SJCRH30 (cell line): ENCODE data around the gene MGAT1. TPM values are rescaled to one million over a fixed set of nuclear protein-coding genes. Genes with fewer than 3 reads are reported as not detected.

Source experiments
- DNase-seq, 2 experiments: peaks; one replicate each; pipeline ENCODE4 v3.0.0-alpha.2; 2015 to 2020
- H3K27ac ChIP-seq: fragments of 250-450 bp; sonication (Bioruptor Pico); 2 replicates; pipeline ENCODE4 v1.5.1; 2020; ENCODE audit warnings: mild to moderate bottlenecking, moderate library complexity
- H3K27me3 ChIP-seq: fragments of 250-450 bp; sonication (Bioruptor Pico); 2 replicates; pipeline ENCODE4 v1.5.1; 2020; ENCODE audit warnings: mild to moderate bottlenecking, moderate library complexity
- H3K36me3 ChIP-seq: fragments of 250-450 bp; sonication (Bioruptor Pico); 2 replicates; pipeline ENCODE4 v1.5.1; 2020; ENCODE audit warnings: mild to moderate bottlenecking, moderate library complexity
- H3K4me1 ChIP-seq: fragments of 250-450 bp; sonication (Bioruptor Pico); 2 replicates; pipeline ENCODE4 v1.5.1; 2020; ENCODE audit warnings: mild to moderate bottlenecking, moderate library complexity
- H3K4me3 ChIP-seq: fragments of 250-450 bp; sonication (Bioruptor Pico); 2 replicates; pipeline ENCODE4 v1.5.1; 2020; ENCODE audit warnings: mild to moderate bottlenecking, moderate library complexity
- H3K9me3 ChIP-seq: fragments of 250-450 bp; sonication (Bioruptor Pico); replicated peaks from 2 replicates; pipeline ENCODE4 v1.5.1; 2020; ENCODE audit warnings: mild to moderate bottlenecking, moderate library complexity
- total RNA-seq: library from RNA; depleted of rRNA; stranded (reverse); fragments of >200 nt; shearing (Covaris generic); gene quantifications from 2 replicates; pipeline ENCODE4 v1.2.3, GENCODE V29; 2014; rRNA removed

MGAT1 gene
- total RNA-seq = 85.6 and 88.5 TPM in 2 replicates

- Histone ChIP-seq H3K27me3 (no peaks in the 10 kb centered on the region), H3K36me3 (peaks cover 8% of the 10 kb centered on the region), H3K9me3 (no peaks in the 10 kb centered on the region), H3K4me1 (peaks cover 35% of the 10 kb centered on the region), H3K27ac (peak within 1 kb of the TSS; percentile 95), H3K4me3 (peak within 1 kb of the TSS; percentile 98)
- DNase-seq = peak; percentile 83 to 85
These were observed at the start of gene MGAT1 for GRCh38 chr5:180802325-180803180. Gene MGAT1 (minus strand): TSS chr5:180802806. CDS start chr5:180792971, 9,835 bp downstream.

- no peaks in the 10 kb centered on the region for H3K27me3 ChIP-seq
- DNase-seq = no peak
- H3K4me1 ChIP-seq = no peaks in the 10 kb centered on the region
- no peak overlapping the region for H3K4me3 ChIP-seq
- no peak overlapping the region for H3K27ac ChIP-seq
- H3K36me3 ChIP-seq = peaks cover 43% of the 10 kb centered on the region
- peaks cover 9% of the 10 kb centered on the region; the same call in 1 of the 2 replicates for H3K9me3 ChIP-seq
These were observed 48.0 kb upstream of the MGAT1 start for GRCh38 chr5:180850434-180851078.

DNA sequence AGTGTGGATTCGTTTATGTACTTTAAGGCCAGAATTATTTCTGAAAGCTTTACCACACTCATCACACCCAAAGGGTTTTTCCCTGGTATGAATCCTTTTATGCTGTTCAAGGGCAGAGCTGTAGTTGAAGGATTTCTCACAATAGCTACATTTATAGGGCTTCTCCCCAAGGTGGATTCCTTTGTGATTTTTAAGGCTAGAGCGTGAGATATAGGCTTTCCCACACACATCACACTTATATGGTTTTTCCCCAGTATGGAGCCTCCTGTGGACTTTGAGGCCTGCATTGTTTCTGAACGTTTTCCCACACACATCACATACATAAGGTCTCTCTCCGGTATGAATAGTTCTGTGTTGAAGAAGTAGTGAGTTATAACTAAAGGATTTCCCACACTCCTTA, 47.2 kb upstream of the MGAT1 start:
- H3K4me3 ChIP-seq = no peak overlapping the region
- no peaks in the 10 kb centered on the region for H3K27me3 ChIP-seq
- H3K4me1 ChIP-seq = no peaks in the 10 kb centered on the region
- H3K36me3 ChIP-seq = peaks cover 43% of the 10 kb centered on the region
- peaks cover 9% of the 10 kb centered on the region; the same call in 1 of the 2 replicates for H3K9me3 ChIP-seq
- H3K27ac ChIP-seq = no peak overlapping the region
- no peak for DNase-seq

DNA sequence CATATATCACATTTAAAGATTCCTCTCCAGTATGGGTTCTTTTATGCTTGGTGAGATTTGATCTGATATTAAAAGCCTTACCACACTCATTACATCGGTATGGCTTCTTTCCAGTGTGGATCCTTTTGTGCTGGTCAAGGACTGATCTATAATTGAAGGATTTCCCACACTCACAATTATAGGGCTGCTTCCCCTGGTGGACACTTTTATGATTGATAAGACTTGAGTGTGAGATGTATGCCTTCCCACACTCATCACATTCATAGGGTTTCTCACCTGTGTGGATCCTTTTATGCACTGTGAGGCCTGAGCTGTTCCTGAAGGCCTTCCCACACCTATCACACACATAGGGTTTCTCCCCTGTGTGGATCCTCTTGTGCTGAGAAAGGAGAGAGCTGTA, 46.3 kb upstream of the MGAT1 start:
- DNase-seq = no peak
- no peak overlapping the region for H3K27ac ChIP-seq

DNA sequence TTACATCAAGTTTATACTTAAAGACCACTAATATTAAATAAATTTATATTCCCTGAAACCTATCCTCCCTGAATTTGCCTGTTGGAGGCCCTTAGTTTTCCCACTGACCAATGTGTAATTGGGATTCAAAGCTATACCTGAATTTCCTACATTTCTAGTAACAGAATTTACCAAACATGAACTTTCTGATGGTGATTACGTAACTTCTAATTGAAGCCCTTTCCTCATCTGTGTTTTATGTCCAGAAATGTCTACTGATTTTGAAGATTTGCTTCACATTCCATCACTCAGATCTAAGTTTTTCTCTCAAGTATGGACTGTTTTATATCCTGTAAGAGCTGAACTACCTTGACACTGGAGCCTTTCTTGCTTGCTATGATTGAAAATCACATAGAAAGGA, 45.7 kb upstream of the MGAT1 start:
- peaks cover 43% of the 10 kb centered on the region for H3K36me3 ChIP-seq
- H3K27me3 ChIP-seq = no peaks in the 10 kb centered on the region
- no peak for DNase-seq
- H3K9me3 ChIP-seq = peaks cover 9% of the 10 kb centered on the region; the same call in 1 of the 2 replicates
- no peak overlapping the region for H3K4me3 ChIP-seq
- H3K27ac ChIP-seq = no peak overlapping the region
- H3K4me1 ChIP-seq = no peaks in the 10 kb centered on the region

More for the DNA sequence above, 46.3 kb upstream of the MGAT1 start:
- Histone ChIP-seq H3K4me3 (no peak overlapping the region), H3K4me1 (no peaks in the 10 kb centered on the region), H3K36me3 (peaks cover 43% of the 10 kb centered on the region), H3K27me3 (no peaks in the 10 kb centered on the region), H3K9me3 (peaks cover 9% of the 10 kb centered on the region; the same call in 1 of the 2 replicates)

DNA sequence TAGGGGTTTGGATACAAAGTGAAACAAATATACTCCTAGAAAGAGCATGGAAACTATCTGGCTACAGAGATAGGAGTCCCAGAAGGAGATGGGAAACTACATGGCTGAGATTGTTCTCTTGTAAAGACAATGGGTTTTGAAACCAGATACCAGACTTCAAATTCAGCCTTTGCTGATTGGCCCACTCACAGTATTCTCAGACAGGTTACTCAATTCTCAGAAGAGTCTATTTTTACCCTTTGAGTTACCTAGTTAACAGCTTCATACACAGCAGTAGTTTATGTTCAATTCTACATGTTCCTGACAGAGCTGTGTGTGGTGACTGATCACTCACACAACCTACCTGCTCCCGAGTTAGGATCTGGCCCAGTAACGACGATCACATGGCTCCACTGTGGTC, 44.4 kb upstream of the MGAT1 start:
- H3K4me3 ChIP-seq = no peak overlapping the region

GRCh38 chr5:180844858-180845257, 42.3 kb upstream of the MGAT1 start:
- Histone ChIP-seq H3K36me3 (peaks cover 19% of the 10 kb centered on the region), H3K4me1 (no peaks in the 10 kb centered on the region), H3K27ac (no peak overlapping the region), H3K27me3 (no peaks in the 10 kb centered on the region), H3K4me3 (no peak overlapping the region), H3K9me3 (0 out of 2 replicates have a peak, but pooled peaks cover 2% of the 10 kb centered on the region)
- DNase-seq = no peak

More for the DNA sequence above, 44.4 kb upstream of the MGAT1 start:
- Histone ChIP-seq H3K4me1 (no peaks in the 10 kb centered on the region), H3K27me3 (no peaks in the 10 kb centered on the region), H3K36me3 (peaks cover 41% of the 10 kb centered on the region), H3K27ac (no peak overlapping the region), H3K9me3 (peaks cover 9% of the 10 kb centered on the region; the same call in 1 of the 2 replicates)
- DNase-seq = no peak

DNA sequence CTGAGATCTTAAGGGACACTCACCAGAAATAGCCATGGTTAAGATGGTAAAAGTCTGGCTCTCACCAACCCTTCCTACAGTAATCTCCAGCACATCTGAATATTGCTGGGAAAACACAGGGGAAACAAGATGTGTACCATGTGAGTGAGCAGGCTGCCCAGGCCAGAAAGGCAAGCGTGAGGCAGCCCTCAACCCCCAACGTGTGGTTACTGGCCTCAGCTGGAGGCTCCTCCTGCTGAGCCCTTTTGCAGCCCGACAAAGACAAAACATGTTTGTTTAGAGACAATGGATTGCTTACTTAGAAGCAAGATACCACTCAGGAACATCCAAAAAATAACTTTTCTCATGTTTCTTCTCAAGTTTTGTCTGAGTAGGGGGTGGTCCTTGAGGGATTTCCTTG, 41.8 kb upstream of the MGAT1 start:
- Histone ChIP-seq H3K9me3 (0 out of 2 replicates have a peak, but pooled peaks cover 2% of the 10 kb centered on the region), H3K36me3 (peaks cover 15% of the 10 kb centered on the region), H3K4me3 (no peak overlapping the region), H3K4me1 (no peaks in the 10 kb centered on the region), H3K27me3 (no peaks in the 10 kb centered on the region), H3K27ac (no peak overlapping the region)
- no peak for DNase-seq

- H3K9me3 ChIP-seq = peaks cover 2% of the 10 kb centered on the region; the same call in 1 of the 2 replicates
- DNase-seq = no peak
- H3K27me3 ChIP-seq = no peaks in the 10 kb centered on the region
- no peak overlapping the region for H3K4me3 ChIP-seq
- no peak overlapping the region for H3K27ac ChIP-seq
- H3K4me1 ChIP-seq = no peaks in the 10 kb centered on the region
- no peaks in the 10 kb centered on the region for H3K36me3 ChIP-seq
These were observed 37.3 kb upstream of the MGAT1 start for GRCh38 chr5:180839935-180840334.

GRCh38 chr5:180839227-180839626, 36.6 kb upstream of the MGAT1 start:
- no peaks in the 10 kb centered on the region for H3K36me3 ChIP-seq
- no peak for DNase-seq
- no peak overlapping the region for H3K27ac ChIP-seq
- H3K27me3 ChIP-seq = no peaks in the 10 kb centered on the region
- H3K9me3 ChIP-seq = peaks cover 2% of the 10 kb centered on the region; the same call in 1 of the 2 replicates
- no peaks in the 10 kb centered on the region for H3K4me1 ChIP-seq
- no peak overlapping the region for H3K4me3 ChIP-seq

GRCh38 chr5:180837478-180837877, 34.9 kb upstream of the MGAT1 start:
- Histone ChIP-seq H3K4me1 (peaks cover under 1% of the 10 kb centered on the region; the same call in 1 of the 2 replicates), H3K36me3 (no peaks in the 10 kb centered on the region), H3K9me3 (peaks cover 2% of the 10 kb centered on the region; the same call in 1 of the 2 replicates), H3K27ac (no peak overlapping the region), H3K27me3 (no peaks in the 10 kb centered on the region), H3K4me3 (no peak overlapping the region)
- no peak for DNase-seq

GRCh38 chr5:180832638-180833068, 30.0 kb upstream of the MGAT1 start:
- H3K4me3 ChIP-seq = no peak overlapping the region
- no peaks in the 10 kb centered on the region for H3K27me3 ChIP-seq
- peaks cover 2% of the 10 kb centered on the region; the same call in 1 of the 2 replicates for H3K4me1 ChIP-seq
- no peak overlapping the region for H3K27ac ChIP-seq
- DNase-seq = no peak
- H3K9me3 ChIP-seq = no peaks in the 10 kb centered on the region; the same call in 1 of the 2 replicates
- H3K36me3 ChIP-seq = no peaks in the 10 kb centered on the region

GRCh38 chr5:180831139-180832093, 28.8 kb upstream of the MGAT1 start:
- peak; percentile 54 to 59 for DNase-seq
- Histone ChIP-seq H3K4me1 (peaks cover 3% of the 10 kb centered on the region), H3K9me3 (0 out of 2 replicates have a peak, but pooled peaks cover 3% of the 10 kb centered on the region), H3K27me3 (no peaks in the 10 kb centered on the region), H3K27ac (peak overlapping the region; percentile 91), H3K36me3 (no peaks in the 10 kb centered on the region), H3K4me3 (peak overlapping the region; percentile 72)
